Vagina (tissue), 2 donors: Measurements from ENCODE around the gene SS18L1. TPM values are rescaled to one million over a fixed set of nuclear protein-coding genes. Genes with fewer than 3 reads are reported as not detected.

ENCODE experiments used
- DNase-seq, 2 donors: peaks; one replicate each; pipeline ENCODE4 v3.0.0-alpha.2; 2017; ENCODE audit errors: extremely low spot score in 2 of 2
- H3K27ac ChIP-seq: fragments of 200-600 bp; sonication (generic); one replicate; pipeline ENCODE4 v1.5.1; 2019
- H3K27me3 ChIP-seq: fragments of 200-600 bp; sonication (generic); one replicate; pipeline ENCODE4 v1.5.1; 2019
- H3K36me3 ChIP-seq, 2 donors: fragments of 200-600 bp; sonication (generic); one replicate each; pipeline ENCODE4 v1.5.1; 2017 to 2019
- H3K4me1 ChIP-seq: fragments of 200-600 bp; sonication (generic); one replicate; pipeline ENCODE4 v1.5.1; 2019
- H3K4me3 ChIP-seq, 2 donors: fragments of 200-600 bp; sonication (generic); 1 replicate in 1 of 2; 2 replicates in 1 of 2; pipeline ENCODE4 v1.5.1; 2016 to 2019
- H3K9me3 ChIP-seq: fragments of 200-600 bp; sonication (generic); one replicate; pipeline ENCODE4 v1.5.1; 2019
- CTCF ChIP-seq, 3 experiments: fragments of 450-650 bp in 2 of 3; fragments of 200-600 bp in 1 of 3; sonication (generic) in 1 of 3; IDR thresholded peaks; one replicate each; pipeline ENCODE4 v1.5.1; 2017 to 2019; ENCODE audit warnings: antibody characterized with exemption in 3 of 3, mild to moderate bottlenecking in 2 of 3, moderate library complexity in 2 of 3
- POLR2A ChIP-seq, 2 donors: fragments of 450-650 bp; IDR thresholded peaks; one replicate each; pipeline ENCODE4 v1.6.1; 2017; ENCODE audit warnings: antibody characterized with exemption in 2 of 2, mild to moderate bottlenecking in 2 of 2, moderate library complexity in 2 of 2
- POLR2AphosphoS5 ChIP-seq, 2 donors: sonication (generic); formaldehyde crosslinking; IDR thresholded peaks; one replicate each; pipeline ENCODE4 v1.9.0; 2017; ENCODE audit warnings: antibody characterized with exemption in 2 of 2, mild to moderate bottlenecking in 2 of 2, low read depth in 1 of 2; ENCODE audit not compliant: insufficient read depth in 1 of 2
- intact Hi-C: fragments of 100-400 bp; cut with DNase I; formaldehyde crosslinking; loops from one replicate; pipeline ENCODE4 v1.15.1; 2023
- total RNA-seq: library from RNA; depleted of rRNA; stranded (reverse); fragments of >200 nt; gene quantifications from one replicate; pipeline ENCODE4 v1.2.3, GENCODE V29; 2016

Gene SS18L1
- total RNA-seq, 1 donor from 2014 or later: 25.3 TPM

- peaks cover 0 to 8% of the 10 kb centered on the region in 2 donors for H3K36me3 ChIP-seq
- intact Hi-C loops: no loop called here
- DNase-seq: no peak
Measured at GRCh38 chr20:62177307-62177706, 33.7 kb downstream of the SS18L1 start.

GRCh38 chr20:62178316-62179161, 35.0 kb downstream of the SS18L1 start:
- H3K9me3 ChIP-seq: no peaks in the 10 kb centered on the region
- H3K27me3 ChIP-seq: no peaks in the 10 kb centered on the region
- DNase-seq: no peak
- H3K4me3 ChIP-seq: no peak overlapping the region
- intact Hi-C loops: no loop called here
- peaks cover 12% of the 10 kb centered on the region for H3K4me1 ChIP-seq
- TF ChIP-seq CTCF (IDR thresholded peaks at IDR 0.05) (no peak), POLR2A (IDR thresholded peaks at IDR 0.05) (no peak), POLR2AphosphoS5 (IDR thresholded peaks at IDR 0.05; ENCODE audit: insufficient read depth in 1 of 2, low read depth in 1 of 2) (no peak)
- H3K27ac ChIP-seq: no peak overlapping the region
- H3K36me3 ChIP-seq: peaks cover 0 to 5% of the 10 kb centered on the region in 2 donors

More at GRCh38 chr20:62177307-62177706, 33.7 kb downstream of the SS18L1 start:
- no peak overlapping the region for H3K4me3 ChIP-seq
- no peak overlapping the region for H3K27ac ChIP-seq
- peaks cover 5% of the 10 kb centered on the region for H3K4me1 ChIP-seq
- H3K9me3 ChIP-seq: no peaks in the 10 kb centered on the region
- no peak for TF ChIP-seq POLR2A (IDR thresholded peaks at IDR 0.05)
- H3K27me3 ChIP-seq: no peaks in the 10 kb centered on the region

- H3K4me1 ChIP-seq: peaks cover 18% of the 10 kb centered on the region
- DNase-seq: no peak
- intact Hi-C loops: no loop called here
- H3K27ac ChIP-seq: no peak overlapping the region
- H3K27me3 ChIP-seq: no peaks in the 10 kb centered on the region
- H3K36me3 ChIP-seq: no peaks in the 10 kb centered on the region
- no peak overlapping the region for H3K4me3 ChIP-seq
- no peak for TF ChIP-seq POLR2AphosphoS5 (IDR thresholded peaks at IDR 0.05; ENCODE audit: insufficient read depth in 1 of 2, low read depth in 1 of 2)
- no peak for TF ChIP-seq CTCF (IDR thresholded peaks at IDR 0.05)
- no peak for TF ChIP-seq POLR2A (IDR thresholded peaks at IDR 0.05)
- H3K9me3 ChIP-seq: no peaks in the 10 kb centered on the region
Measured at GRCh38 chr20:62179162-62179504, 35.6 kb downstream of the SS18L1 start.

- H3K27ac ChIP-seq: peak overlapping the region; percentile 93
- TF ChIP-seq CTCF (IDR thresholded peaks at IDR 0.05) (no peak), POLR2AphosphoS5 (IDR thresholded peaks at IDR 0.05; ENCODE audit: insufficient read depth in 1 of 2, low read depth in 1 of 2) (no peak), POLR2A (IDR thresholded peaks at IDR 0.05) (no peak)
- H3K9me3 ChIP-seq: no peaks in the 10 kb centered on the region
- no peaks in the 10 kb centered on the region for H3K36me3 ChIP-seq
- H3K4me1 ChIP-seq: peaks cover 39% of the 10 kb centered on the region
- DNase-seq: no peak
- intact Hi-C loops: no loop called here
- peak overlapping the region in 1 of 2 donors; percentile 95 for H3K4me3 ChIP-seq
- no peaks in the 10 kb centered on the region for H3K27me3 ChIP-seq
Measured at GRCh38 chr20:62181808-62182207, 38.2 kb downstream of the SS18L1 start.

GRCh38 chr20:62182469-62183425, 39.2 kb downstream of the SS18L1 start, which contains the start of gene MTG2:
Gene MTG2, plus strand, starts transcription at chr20:62183028. Its CDS starts 10,393 bp downstream, at chr20:62193421.
- H3K4me3 ChIP-seq: peak within 1 kb of the TSS; percentile 95 to 100
- peak in 1 of 2 donors; percentile 92 for DNase-seq
- H3K4me1 ChIP-seq: peaks cover 46% of the 10 kb centered on the region
- H3K9me3 ChIP-seq: no peaks in the 10 kb centered on the region
- no peaks in the 10 kb centered on the region for H3K36me3 ChIP-seq
- no peaks in the 10 kb centered on the region for H3K27me3 ChIP-seq
- peak within 1 kb of the TSS; percentile 93 for H3K27ac ChIP-seq
- peak in 1 of 3 experiments; percentile 19 for TF ChIP-seq CTCF (IDR thresholded peaks at IDR 0.05)
- peak in 1 of 2 donors; percentile 58 for TF ChIP-seq POLR2A (IDR thresholded peaks at IDR 0.05)
- peak; percentile 92 to 98 for TF ChIP-seq POLR2AphosphoS5 (IDR thresholded peaks at IDR 0.05; ENCODE audit: insufficient read depth in 1 of 2, low read depth in 1 of 2)
- intact Hi-C loops: no loop called here
